KOPT-K1 (cell line): Measurements from ENCODE around the gene ETFDH.
"Not testable (repeated sequence)": the region's sequence is repeated elsewhere in the genome, so short reads cannot be mapped to it uniquely, and the experiment has no call there.

Experiments
- H3K27ac ChIP-seq: fragments of 200-600 bp; sonication (generic); 2 replicates; pipeline ENCODE4 v1.5.1; 2016; ENCODE audit warnings: antibody characterized with exemption, mild to moderate bottlenecking, low read depth, low read length; ENCODE audit not compliant: poor library complexity, severe bottlenecking
- H3K36me3 ChIP-seq: fragments of 200-600 bp; sonication (generic); 2 replicates; pipeline ENCODE4 v1.5.1; 2017; ENCODE audit warnings: antibody characterized with exemption, mild to moderate bottlenecking, low read length, moderate library complexity; ENCODE audit not compliant: insufficient read depth
- H3K9me3 ChIP-seq: fragments of 200-600 bp; sonication (generic); 2 replicates; pipeline ENCODE4 v1.5.1; 2017; ENCODE audit warnings: antibody characterized with exemption, low read length, mild to moderate bottlenecking; ENCODE audit not compliant: insufficient read depth, poor library complexity, severe bottlenecking

The ETFDH gene

DNA sequence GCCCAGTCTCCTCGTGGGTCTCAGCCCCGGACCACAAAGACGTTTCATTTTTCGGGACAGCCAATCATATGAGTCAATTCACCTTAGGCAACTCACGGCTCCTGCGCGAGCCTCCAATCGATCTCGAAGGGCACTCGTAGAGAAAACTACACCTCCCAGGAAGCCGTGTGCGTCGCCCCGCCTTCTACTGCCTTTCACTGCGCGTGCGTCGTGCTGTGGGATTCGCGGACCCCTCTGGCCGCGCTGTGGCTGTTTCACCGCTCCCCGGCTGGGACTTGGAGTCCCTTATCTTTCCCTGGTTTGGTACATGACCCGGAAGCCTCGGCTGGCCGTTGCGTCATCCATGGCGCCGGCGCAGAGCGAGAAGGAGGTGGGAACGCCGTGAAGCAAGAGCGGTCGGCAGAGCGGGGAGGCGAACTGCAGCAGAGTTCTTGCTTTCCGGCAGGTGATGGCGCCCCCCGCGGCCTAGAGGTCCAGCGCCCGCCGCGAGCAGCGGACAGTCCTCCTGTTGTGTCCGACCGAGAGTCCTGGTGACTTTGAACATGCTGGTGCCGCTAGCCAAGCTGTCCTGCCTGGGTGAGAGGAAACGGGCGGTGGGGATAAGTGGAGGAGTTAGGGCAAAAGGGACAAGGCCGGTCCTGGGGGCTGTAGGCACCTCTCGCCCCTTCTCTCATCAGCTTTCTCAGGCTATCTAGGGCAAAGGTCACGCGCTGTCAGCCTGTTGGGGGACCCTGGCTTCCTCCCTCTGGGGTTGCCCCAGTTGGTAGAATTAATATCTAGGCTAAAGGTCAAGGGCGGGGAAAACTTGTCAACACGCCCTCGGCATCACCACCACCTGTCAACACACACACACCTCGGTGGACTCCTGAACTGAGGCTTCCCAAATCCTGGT lies at the start of gene ETFDH:
ETFDH (plus strand) TSS at position 382 of the 892 bp plus-strand sequence; CDS start at position 543, 161 bp downstream.
- peaks cover 12% of the 10 kb centered on the region for H3K36me3 ChIP-seq
- peak within 1 kb of the TSS; percentile 90 for H3K27ac ChIP-seq
- no peaks in the 10 kb centered on the region for H3K9me3 ChIP-seq

DNA sequence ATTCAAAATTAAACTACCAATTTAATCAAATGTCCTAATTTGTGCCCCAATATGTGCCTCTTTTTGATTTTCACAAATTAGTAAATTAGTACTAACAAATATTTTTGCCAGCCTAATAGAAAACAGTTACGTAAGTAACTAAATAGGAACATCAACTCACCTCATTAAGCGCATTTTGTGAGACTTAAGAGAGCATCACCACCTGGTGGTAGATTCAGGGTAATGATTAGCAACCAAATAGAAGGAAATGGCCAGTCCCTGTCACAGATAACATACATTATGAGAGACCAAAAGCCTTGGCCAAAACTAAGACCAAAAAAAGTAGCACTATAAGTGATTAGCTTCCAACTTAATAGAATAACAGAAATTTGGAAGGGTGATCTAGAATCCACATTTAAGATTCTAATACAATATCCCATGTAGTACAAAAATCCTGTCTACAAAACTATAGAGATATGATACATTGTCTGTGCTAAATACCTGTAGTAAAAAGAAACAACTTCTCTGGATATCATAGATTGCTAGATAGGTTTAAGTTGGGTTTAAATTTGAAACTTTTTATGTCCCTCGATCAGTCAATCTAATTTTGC lies 47.1 kb upstream of the ETFDH start:
- no peak overlapping the region for H3K27ac ChIP-seq
- no peaks in the 10 kb centered on the region for H3K36me3 ChIP-seq
- H3K9me3 ChIP-seq, result no peaks in the 10 kb centered on the region

DNA sequence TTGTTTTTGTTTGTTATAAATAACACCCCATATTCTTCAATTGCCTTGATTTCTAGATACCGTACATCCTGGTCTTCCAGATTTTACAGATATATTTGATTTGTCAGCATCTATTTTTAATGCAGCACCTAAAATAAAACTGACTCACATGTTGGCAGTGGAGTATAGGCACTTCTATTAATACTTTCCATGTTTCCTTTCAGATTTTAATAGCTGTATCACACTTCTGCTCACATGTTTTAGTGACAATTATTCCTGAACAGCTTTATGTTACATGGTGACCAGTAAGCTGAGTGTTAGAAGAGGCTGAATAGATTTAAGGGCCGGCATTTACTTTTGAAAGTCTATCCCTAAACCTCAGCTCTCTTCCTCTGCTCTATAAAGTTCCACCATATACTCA lies 46.6 kb upstream of the ETFDH start:
- no peak overlapping the region for H3K27ac ChIP-seq
- no peaks in the 10 kb centered on the region for H3K36me3 ChIP-seq
- no peaks in the 10 kb centered on the region for H3K9me3 ChIP-seq

DNA sequence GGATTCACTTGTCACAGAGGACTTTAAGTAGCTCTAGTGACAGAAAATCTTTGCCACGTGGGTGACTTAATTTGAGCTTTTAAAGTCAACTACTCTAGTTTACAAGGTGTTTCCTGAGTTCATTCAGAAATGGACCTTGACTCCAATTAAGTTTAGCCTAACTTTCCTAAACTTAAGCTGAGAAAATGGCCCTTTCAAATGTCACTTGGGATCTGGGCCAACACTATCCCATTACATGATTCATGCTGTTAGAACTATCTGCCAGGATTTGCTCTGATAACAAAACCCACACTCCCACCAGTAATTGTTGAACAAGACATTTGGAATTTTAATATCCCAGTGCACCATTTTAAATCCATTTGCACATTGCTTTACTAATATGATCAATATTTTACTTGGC lies 41.2 kb upstream of the ETFDH start:
- Histone ChIP-seq H3K27ac (no peak overlapping the region), H3K9me3 (no peaks in the 10 kb centered on the region)

DNA sequence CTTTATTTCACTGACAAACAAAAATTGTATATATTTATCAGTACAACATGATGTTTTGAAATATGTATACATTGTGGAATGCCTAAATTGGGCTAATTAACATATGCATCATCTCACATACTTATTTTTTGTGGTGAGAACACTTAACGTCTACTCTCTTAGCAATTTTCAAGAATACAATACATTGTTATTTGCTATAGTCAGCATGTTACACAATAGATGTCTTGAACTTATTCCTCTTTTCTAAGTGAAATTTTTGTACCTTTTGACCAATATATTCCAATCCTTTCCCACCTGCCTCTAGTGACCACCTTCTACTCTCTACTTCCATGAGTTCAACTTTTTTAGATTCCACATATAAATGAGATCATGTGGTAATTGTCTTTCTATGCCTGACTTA lies 35.5 kb upstream of the ETFDH start:
- H3K27ac ChIP-seq, result no peak overlapping the region
- H3K36me3 ChIP-seq, result no peaks in the 10 kb centered on the region
- no peaks in the 10 kb centered on the region for H3K9me3 ChIP-seq

More for the DNA sequence above, 41.2 kb upstream of the ETFDH start:
- no peaks in the 10 kb centered on the region for H3K36me3 ChIP-seq

DNA sequence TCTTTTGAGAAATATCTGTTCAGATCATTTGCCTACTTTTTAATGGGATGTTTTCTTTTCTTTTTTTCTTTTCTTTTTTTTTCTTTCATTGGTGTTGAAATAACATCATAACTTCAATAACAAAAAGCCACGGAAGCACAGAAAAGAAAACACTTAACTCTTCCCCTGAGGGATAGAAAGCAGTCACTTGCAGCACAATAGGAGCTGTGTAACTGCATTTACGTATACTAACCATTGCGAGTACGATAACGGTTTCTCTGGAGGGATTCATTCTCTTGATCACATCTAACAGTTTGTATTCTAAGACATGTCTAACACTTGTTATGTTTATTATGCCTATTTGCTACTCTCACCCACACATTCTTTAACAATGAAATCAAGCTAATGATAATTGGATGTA lies 27.7 kb upstream of the ETFDH start:
- Histone ChIP-seq H3K36me3 (no peaks in the 10 kb centered on the region), H3K9me3 (no peaks in the 10 kb centered on the region)

DNA sequence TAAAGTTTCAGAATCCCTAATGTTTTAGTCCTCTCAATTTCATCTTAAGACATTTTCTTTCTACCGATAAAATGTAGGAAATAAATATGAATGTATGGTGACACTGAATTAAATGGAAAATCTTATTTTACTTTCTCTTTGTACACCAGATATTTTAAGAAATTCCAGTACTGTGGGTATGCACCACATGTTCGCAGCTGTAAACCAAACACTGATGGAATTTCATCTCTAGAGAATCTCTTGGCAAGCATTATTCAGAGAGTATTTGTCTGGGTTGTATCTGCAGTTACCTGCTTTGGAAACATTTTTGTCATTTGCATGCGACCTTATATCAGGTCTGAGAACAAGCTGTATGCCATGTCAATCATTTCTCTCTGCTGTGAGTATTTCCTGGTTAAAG lies 27.3 kb upstream of the ETFDH start:
- no peak overlapping the region for H3K27ac ChIP-seq
- no peaks in the 10 kb centered on the region for H3K36me3 ChIP-seq
- no peaks in the 10 kb centered on the region for H3K9me3 ChIP-seq

More for the DNA sequence above, 27.7 kb upstream of the ETFDH start:
- no peak overlapping the region for H3K27ac ChIP-seq

DNA sequence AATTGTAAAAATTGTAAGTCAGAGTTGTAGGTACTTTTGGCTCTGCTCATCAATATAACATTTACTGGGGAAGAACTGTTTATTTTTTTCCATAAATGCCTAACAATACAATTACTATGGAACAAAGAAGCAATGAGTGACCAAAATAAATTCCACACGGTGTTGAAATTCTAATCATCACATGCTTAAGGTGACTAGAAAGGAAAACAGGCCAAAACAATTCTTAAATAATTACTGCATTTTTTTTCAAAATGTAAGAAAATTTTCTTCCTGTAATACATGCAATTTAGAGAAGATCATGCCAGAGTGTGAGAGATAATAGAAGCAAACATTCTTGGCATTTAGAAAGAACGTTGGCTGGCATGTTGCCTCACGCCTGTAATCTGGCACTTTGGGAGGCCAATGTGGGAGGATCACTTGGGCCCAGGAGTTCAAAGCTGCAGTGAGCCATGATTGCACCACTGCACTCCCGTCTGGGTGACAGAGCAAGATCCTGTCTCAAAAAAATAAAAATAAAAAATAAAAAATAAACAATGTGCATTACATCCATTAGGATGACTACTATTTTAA lies 22.9 kb upstream of the ETFDH start:
- H3K9me3 ChIP-seq, result no peaks in the 10 kb centered on the region
- no peak overlapping the region for H3K27ac ChIP-seq
- H3K36me3 ChIP-seq, result no peaks in the 10 kb centered on the region

DNA sequence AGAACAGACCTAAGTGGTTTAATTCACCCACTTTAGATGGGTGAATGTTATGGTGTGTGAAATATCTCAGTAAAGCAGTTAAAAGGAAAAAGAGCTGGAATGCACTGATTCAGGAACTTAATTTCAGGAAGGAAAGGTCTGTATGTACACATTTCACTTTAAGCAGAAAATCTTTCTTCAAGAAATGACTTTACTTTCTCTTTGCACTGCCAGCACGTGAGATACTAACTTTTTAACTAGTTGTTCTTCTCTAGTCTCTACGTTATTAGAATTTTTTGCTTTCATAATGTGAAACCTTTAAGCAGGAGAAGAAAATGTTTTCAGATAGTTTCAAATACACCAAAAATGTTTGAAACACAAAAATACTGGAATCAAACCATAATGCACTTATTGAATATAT lies 19.2 kb upstream of the ETFDH start:
- H3K27ac ChIP-seq, result no peak overlapping the region
- no peaks in the 10 kb centered on the region for H3K9me3 ChIP-seq
- H3K36me3 ChIP-seq, result no peaks in the 10 kb centered on the region

DNA sequence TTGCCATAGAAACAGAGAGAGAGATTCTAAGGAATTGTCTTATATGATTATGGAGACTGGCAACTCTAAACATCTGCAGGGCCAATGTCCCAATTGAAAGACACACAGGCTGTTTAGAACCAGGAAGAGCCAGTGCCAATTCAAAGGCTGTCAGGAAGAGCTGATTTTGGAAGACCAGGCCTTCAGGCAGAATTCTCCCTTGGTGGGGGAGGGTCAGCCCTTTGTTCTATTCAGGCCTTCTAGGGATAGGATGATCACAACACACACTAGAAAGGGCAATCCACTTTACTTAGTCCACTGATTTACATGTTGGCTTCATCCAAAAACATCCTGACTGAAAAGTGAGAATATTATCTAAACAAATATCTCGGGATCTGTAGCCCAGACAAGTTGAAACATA lies 15.7 kb upstream of the ETFDH start:
- Histone ChIP-seq H3K9me3 (no peaks in the 10 kb centered on the region), H3K27ac (no peak overlapping the region), H3K36me3 (no peaks in the 10 kb centered on the region)

DNA sequence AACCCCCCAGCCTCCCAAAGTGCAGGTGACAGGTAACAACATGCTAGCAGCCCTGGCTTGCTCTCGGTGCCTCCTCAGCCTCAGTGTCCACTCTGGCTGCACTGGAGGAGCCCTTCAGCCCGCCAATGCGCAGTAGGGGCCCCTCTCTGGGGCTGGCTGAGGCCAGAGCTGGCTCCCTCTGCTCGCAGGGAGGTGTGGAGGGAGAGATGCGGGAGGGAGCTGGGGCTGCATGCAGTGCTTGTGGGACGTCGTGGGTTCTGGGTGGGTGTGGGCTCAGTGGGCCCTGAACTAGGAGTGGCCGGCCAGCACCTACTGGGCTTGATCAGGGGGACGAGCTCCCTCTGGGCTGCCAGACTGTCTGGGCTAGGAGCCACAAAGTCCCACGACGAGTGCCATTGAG lies 14.8 kb upstream of the ETFDH start:
- Histone ChIP-seq H3K9me3 (no peaks in the 10 kb centered on the region), H3K27ac (no peak overlapping the region)

DNA sequence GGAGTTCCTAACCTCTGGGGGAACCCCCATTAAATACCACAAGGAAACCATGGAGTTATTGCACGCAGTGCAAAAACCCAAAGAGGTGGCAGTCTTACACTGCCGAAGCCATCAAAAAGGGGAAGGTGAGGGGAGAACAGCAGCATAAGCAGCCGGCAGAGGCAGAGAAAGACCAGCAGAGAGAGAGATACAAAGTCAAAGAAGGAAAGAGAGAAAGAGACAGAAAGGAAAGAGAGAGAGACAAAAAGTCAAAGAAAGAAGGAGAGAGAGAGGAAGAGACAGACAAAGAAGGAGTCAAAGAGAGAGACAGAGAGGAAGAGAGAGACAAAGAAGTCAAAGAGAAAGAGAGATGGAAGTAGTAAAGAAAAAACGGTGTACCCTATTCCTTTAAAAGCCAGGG lies 8.8 kb upstream of the ETFDH start:
- peaks cover 28% of the 10 kb centered on the region for H3K36me3 ChIP-seq
- H3K9me3 ChIP-seq, H3K27ac ChIP-seq: not testable (repeated sequence)

More for the DNA sequence above, 14.8 kb upstream of the ETFDH start:
- no peaks in the 10 kb centered on the region for H3K36me3 ChIP-seq

DNA sequence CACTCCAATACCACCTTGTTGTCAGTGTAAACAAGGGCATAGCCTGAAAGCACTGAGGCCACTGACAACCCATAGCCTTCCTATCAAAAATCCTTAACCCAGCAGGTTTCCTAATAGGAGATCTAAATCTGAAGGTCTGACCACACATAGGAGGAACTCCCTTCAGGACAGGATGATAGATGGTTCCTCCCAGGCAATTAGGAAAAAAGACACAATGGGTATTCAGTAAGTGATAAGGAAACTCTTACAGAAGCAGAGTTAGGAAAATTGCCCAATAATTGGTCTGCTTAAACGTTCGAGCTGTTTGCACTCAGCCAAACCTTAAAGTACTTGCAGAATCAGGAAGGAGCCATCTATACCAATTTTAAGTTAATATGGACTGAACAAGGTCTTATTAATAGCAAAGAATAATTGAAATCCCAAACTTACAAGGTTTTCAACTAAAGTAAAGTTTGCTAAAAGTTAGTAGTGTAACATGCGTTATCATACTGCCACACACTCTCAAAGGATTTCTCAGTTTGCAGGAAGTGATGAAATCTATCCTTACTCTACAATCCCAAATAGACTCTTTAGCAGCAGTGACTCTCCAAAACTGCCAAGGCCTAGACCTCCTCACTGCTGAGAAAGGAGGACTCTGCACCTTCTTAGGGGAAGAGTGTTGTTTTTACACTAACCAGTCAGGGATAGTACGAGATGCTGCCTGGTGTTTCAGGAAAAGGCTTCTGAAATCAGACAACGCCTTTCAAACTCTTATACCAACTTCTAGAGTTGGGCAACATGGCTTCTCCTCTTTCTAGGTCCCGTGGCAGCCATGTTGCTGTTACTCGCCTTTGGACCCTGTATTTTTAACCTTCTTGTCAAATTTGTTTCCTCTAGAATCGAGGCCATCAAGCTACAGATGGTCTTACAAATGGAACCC lies 8.1 kb upstream of the ETFDH start:
- not testable (repeated sequence) for H3K27ac ChIP-seq, H3K9me3 ChIP-seq
- peaks cover 36% of the 10 kb centered on the region for H3K36me3 ChIP-seq

DNA sequence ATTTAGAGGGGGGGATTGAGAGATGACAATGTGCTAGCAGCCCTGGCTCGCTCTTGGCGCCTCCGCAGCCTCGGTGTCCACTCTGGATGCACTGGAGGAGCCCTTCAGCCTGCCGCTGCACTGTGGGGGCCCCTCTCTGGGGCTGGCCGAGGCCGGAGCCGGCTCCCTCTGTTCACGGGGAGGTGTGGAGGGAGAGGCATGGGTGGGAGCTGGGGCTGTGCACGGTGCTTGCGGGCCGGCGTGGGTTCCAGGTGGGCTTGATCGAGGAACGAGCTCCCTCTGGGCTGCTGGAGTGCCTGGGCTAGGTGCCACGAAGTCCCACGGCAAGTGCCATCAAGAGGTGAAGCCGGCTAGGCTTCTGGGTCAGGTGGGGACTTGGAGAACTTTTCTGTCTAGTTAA lies 7.3 kb upstream of the ETFDH start:
- Histone ChIP-seq H3K9me3 (no peaks in the 10 kb centered on the region), H3K36me3 (peaks cover 38% of the 10 kb centered on the region), H3K27ac (no peak overlapping the region)

DNA sequence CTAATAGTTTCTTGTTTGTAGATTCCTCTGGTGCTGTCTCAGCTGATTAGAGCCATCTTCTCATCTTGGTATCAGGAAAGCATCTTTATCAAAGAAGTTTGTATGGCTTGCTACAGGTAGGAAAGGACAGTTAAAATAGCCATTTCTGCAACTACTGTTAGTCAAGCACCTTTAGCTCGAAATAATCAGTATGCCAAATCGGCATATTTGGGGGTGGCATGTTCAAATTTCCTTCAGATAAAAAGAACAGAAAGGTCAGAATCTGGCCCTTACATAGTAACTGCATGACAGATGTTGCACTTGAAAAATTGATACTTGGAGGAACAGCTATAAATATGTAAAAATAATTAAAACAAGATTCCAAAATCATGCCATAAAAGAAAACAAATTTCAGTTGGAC lies 5.2 kb upstream of the ETFDH start:
- no peaks in the 10 kb centered on the region for H3K9me3 ChIP-seq
- no peak overlapping the region for H3K27ac ChIP-seq
- H3K36me3 ChIP-seq, result peaks cover 38% of the 10 kb centered on the region
